ENCODE results near the gene FAM13C. TPM values are rescaled to one million over a fixed set of nuclear protein-coding genes. Genes with fewer than 3 reads are reported as not detected.

Gene FAM13C
- polyA plus RNA-seq, 1 donor from 2014 or later, result 89.3 TPM

DNA sequence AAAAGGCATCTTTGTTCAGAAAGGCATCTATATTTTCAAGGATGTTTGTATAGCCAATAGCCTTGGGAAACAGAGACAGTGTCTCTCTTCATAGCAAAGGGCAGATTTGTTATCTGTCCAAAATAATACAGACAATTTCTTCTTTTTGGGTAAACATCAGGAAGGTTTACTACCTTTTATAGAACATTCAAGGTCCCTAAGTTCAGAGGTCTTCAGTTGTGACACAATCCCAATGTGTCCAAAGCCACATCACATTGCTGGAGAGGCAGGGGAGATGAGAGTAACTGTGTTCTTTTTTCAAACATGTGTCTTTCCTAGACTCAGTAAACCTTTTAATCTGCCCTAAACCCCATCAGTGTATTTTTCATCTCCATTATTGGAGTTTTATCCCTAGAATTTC lies 33.6 kb upstream of the FAM13C start:
- H3F3A ChIP-seq (ENCODE audit: insufficient read depth, low read length, poor library complexity, severe bottlenecking), result no peaks in the 10 kb centered on the region
- no peak overlapping the region for H3K27ac ChIP-seq (ENCODE audit: low read length)
- no peak overlapping the region for H3K9ac ChIP-seq (ENCODE audit: low read length)
- H3K27me3 ChIP-seq (ENCODE audit: insufficient read depth, low read depth, low read length), result no peaks in the 10 kb centered on the region
- H3K4me3 ChIP-seq (ENCODE audit: low read length), result no peak overlapping the region
- no peaks in the 10 kb centered on the region for H3K9me2 ChIP-seq (ENCODE audit: insufficient read depth, low read length)
- no peaks in the 10 kb centered on the region for H3K9me3 ChIP-seq (ENCODE audit: low read length)
- H3K79me2 ChIP-seq (replicated peaks; ENCODE audit: insufficient read depth, low read length), result no peaks in the 10 kb centered on the region
- H4K20me1 ChIP-seq (ENCODE audit: insufficient read depth), result no peaks in the 10 kb centered on the region
- no peak overlapping the region for H2AFZ ChIP-seq (ENCODE audit: low read depth, low read length)
- no peaks in the 10 kb centered on the region for H3K36me3 ChIP-seq (ENCODE audit: insufficient read depth, low read length)
- no peak for TF ChIP-seq MXI1 (conservative IDR thresholded peaks at IDR 0.05; ENCODE audit: poor library complexity, severe bottlenecking)
- no peak for TF ChIP-seq TAF1 (IDR thresholded peaks at IDR 0.05; ENCODE audit: low read depth)
- TF ChIP-seq EP300 (conservative IDR thresholded peaks at IDR 0.05; ENCODE audit: poor library complexity, severe bottlenecking), result no peak
- TF ChIP-seq EZH2 (IDR thresholded peaks at IDR 0.05; ENCODE audit: borderline replicate concordance, insufficient read depth, low read length, poor library complexity, severe bottlenecking), result no peak
- TF ChIP-seq SMC3 (conservative IDR thresholded peaks at IDR 0.05; ENCODE audit: poor library complexity), result no peak
- TF ChIP-seq, protein P1, sequence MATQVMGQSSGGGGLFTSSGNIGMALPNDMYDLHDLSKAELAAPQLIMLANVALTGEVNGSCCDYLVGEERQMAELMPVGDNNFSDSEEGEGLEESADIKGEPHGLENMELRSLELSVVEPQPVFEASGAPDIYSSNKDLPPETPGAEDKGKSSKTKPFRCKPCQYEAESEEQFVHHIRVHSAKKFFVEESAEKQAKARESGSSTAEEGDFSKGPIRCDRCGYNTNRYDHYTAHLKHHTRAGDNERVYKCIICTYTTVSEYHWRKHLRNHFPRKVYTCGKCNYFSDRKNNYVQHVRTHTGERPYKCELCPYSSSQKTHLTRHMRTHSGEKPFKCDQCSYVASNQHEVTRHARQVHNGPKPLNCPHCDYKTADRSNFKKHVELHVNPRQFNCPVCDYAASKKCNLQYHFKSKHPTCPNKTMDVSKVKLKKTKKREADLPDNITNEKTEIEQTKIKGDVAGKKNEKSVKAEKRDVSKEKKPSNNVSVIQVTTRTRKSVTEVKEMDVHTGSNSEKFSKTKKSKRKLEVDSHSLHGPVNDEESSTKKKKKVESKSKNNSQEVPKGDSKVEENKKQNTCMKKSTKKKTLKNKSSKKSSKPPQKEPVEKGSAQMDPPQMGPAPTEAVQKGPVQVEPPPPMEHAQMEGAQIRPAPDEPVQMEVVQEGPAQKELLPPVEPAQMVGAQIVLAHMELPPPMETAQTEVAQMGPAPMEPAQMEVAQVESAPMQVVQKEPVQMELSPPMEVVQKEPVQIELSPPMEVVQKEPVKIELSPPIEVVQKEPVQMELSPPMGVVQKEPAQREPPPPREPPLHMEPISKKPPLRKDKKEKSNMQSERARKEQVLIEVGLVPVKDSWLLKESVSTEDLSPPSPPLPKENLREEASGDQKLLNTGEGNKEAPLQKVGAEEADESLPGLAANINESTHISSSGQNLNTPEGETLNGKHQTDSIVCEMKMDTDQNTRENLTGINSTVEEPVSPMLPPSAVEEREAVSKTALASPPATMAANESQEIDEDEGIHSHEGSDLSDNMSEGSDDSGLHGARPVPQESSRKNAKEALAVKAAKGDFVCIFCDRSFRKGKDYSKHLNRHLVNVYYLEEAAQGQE (IDR thresholded peaks at IDR 0.05; ENCODE audit: borderline replicate concordance), result no peak
- TF ChIP-seq POLR2AphosphoS5 (IDR thresholded peaks at IDR 0.05), result no peak
- TF ChIP-seq, protein P2, sequence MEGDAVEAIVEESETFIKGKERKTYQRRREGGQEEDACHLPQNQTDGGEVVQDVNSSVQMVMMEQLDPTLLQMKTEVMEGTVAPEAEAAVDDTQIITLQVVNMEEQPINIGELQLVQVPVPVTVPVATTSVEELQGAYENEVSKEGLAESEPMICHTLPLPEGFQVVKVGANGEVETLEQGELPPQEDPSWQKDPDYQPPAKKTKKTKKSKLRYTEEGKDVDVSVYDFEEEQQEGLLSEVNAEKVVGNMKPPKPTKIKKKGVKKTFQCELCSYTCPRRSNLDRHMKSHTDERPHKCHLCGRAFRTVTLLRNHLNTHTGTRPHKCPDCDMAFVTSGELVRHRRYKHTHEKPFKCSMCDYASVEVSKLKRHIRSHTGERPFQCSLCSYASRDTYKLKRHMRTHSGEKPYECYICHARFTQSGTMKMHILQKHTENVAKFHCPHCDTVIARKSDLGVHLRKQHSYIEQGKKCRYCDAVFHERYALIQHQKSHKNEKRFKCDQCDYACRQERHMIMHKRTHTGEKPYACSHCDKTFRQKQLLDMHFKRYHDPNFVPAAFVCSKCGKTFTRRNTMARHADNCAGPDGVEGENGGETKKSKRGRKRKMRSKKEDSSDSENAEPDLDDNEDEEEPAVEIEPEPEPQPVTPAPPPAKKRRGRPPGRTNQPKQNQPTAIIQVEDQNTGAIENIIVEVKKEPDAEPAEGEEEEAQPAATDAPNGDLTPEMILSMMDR (IDR thresholded peaks at IDR 0.05; ENCODE audit: poor library complexity, severe bottlenecking), result no peak
- no peak for TF ChIP-seq RAD21 (conservative IDR thresholded peaks at IDR 0.05)
- H3K4me2 ChIP-seq (ENCODE audit: low read length), result no peak overlapping the region

DNA sequence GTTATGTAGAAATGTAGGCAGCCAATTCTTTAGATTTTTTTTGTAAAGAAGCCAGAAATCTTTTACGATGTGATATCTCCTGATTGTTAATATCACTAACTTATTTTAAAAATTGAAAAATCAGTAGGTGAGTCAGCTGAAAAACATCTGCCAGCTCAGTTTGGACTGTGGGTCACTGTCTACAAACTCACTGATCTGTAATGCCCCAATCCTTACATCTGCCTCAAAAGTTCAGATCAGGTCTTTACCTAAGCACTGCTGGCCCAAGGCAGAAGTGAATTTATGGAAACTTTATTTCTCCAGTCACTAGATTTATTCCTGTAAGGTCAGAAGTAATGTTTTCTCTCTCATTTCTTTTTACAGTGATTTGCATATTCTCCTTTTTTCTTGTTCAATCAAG lies 31.0 kb upstream of the FAM13C start:
- Histone ChIP-seq H3K9me3 (ENCODE audit: low read length) (no peaks in the 10 kb centered on the region), H3K27ac (ENCODE audit: low read length) (no peak overlapping the region), H3K36me3 (ENCODE audit: insufficient read depth, low read length) (no peaks in the 10 kb centered on the region), H3K4me2 (ENCODE audit: low read length) (no peak overlapping the region), H4K20me1 (ENCODE audit: insufficient read depth) (no peaks in the 10 kb centered on the region), H3K4me3 (ENCODE audit: low read length) (no peak overlapping the region), H2AFZ (ENCODE audit: low read depth, low read length) (no peak overlapping the region), H3K79me2 (replicated peaks; ENCODE audit: insufficient read depth, low read length) (no peaks in the 10 kb centered on the region), H3K9ac (ENCODE audit: low read length) (no peak overlapping the region), H3K9me2 (ENCODE audit: insufficient read depth, low read length) (no peaks in the 10 kb centered on the region), H3F3A (ENCODE audit: insufficient read depth, low read length, poor library complexity, severe bottlenecking) (no peaks in the 10 kb centered on the region), H3K27me3 (ENCODE audit: insufficient read depth, low read depth, low read length) (no peaks in the 10 kb centered on the region)
- TF ChIP-seq EP300 (conservative IDR thresholded peaks at IDR 0.05; ENCODE audit: poor library complexity, severe bottlenecking), result no peak
- TF ChIP-seq, protein P1 (IDR thresholded peaks at IDR 0.05; ENCODE audit: borderline replicate concordance), result no peak
- no peak for TF ChIP-seq MXI1 (conservative IDR thresholded peaks at IDR 0.05; ENCODE audit: poor library complexity, severe bottlenecking)
- TF ChIP-seq, protein P2 (IDR thresholded peaks at IDR 0.05; ENCODE audit: poor library complexity, severe bottlenecking), result no peak
- TF ChIP-seq RAD21 (conservative IDR thresholded peaks at IDR 0.05), result no peak
- no peak for TF ChIP-seq POLR2AphosphoS5 (IDR thresholded peaks at IDR 0.05)
- no peak for TF ChIP-seq TAF1 (IDR thresholded peaks at IDR 0.05; ENCODE audit: low read depth)
- TF ChIP-seq EZH2 (IDR thresholded peaks at IDR 0.05; ENCODE audit: borderline replicate concordance, insufficient read depth, low read length, poor library complexity, severe bottlenecking), result no peak
- TF ChIP-seq SMC3 (conservative IDR thresholded peaks at IDR 0.05; ENCODE audit: poor library complexity), result no peak

Measured in neural cell (in vitro differentiated cells).